ENCODE results near the gene HLA-F. TPM values are rescaled to one million over a fixed set of nuclear protein-coding genes. Genes with fewer than 3 reads are reported as not detected.

HLA-F gene
- total and polyA plus RNA-seq, 12 donors, result 24.0 to 191 (median 31.9) TPM

DNA sequence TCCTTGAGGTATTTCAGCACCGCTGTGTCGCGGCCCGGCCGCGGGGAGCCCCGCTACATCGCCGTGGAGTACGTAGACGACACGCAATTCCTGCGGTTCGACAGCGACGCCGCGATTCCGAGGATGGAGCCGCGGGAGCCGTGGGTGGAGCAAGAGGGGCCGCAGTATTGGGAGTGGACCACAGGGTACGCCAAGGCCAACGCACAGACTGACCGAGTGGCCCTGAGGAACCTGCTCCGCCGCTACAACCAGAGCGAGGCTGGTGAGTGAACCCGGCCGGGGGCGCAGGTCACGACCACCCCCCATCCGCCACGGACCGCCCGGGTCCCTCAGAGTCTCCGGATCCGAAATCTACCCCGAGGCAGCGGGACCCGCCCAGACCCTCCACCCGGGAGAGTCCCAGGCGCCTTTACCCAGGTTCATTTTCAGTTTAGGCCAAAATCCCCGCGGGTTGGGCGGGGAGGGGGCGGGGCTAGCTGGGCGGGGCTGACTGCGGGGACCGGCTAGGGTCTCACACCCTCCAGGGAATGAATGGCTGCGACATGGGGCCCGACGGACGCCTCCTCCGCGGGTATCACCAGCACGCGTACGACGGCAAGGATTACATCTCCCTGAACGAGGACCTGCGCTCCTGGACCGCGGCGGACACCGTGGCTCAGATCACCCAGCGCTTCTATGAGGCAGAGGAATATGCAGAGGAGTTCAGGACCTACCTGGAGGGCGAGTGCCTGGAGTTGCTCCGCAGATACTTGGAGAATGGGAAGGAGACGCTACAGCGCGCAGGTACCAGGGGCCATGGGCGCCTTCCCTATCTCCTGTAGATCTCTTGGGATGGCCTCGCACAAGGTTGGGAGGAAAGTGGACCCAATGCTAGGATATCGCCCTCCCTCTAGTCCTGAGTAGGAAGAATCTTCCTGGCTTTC is 693 bp downstream of the HLA-F start:
- DNase-seq, result peak; percentile 55 to 60
- peaks cover 0 to 47% (median 12%) of the 10 kb centered on the region in 9 donors for H3K36me3 ChIP-seq
- WGBS, 2 donors, result 4 to 6% methylated on average over 75 to 76 of the region's 76 CpGs

DNA sequence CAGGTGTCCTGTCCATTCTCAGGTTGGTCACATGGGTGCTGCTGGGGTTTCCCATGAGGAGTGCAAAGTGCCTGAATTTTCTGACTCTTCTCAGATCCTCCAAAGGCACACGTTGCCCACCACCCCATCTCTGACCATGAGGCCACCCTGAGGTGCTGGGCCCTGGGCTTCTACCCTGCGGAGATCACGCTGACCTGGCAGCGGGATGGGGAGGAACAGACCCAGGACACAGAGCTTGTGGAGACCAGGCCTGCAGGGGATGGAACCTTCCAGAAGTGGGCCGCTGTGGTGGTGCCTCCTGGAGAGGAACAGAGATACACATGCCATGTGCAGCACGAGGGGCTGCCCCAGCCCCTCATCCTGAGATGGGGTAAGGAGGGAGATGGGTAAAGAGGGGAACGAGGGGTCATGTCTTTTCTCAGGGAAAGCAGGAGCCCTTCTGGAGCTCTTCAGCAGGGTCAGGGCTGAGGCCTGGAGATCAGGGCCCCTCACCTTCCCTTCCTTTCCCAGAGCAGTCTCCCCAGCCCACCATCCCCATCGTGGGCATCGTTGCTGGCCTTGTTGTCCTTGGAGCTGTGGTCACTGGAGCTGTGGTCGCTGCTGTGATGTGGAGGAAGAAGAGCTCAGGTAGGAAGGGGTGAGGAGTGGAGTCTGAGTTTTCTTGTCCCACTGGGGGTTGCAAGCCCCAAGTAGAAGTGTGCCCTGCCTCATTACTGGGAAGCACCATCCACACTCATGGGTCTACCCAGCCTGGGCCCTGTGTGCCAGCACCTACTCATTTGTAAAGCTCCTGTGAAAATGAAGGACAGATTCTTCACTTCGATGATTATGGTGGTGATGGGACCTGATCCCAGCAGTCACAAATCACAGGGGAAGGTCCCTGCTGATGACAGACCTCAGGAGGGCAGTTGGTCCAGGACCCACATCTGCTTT is 2.0 kb downstream of the HLA-F start:
- no peaks in the 10 kb centered on the region for H3K9me3 ChIP-seq
- H3K4me3 ChIP-seq, result peak overlapping the region in 9 of 10 donors; percentile 87 to 99 (median 94)
- TF ChIP-seq, protein P1, sequence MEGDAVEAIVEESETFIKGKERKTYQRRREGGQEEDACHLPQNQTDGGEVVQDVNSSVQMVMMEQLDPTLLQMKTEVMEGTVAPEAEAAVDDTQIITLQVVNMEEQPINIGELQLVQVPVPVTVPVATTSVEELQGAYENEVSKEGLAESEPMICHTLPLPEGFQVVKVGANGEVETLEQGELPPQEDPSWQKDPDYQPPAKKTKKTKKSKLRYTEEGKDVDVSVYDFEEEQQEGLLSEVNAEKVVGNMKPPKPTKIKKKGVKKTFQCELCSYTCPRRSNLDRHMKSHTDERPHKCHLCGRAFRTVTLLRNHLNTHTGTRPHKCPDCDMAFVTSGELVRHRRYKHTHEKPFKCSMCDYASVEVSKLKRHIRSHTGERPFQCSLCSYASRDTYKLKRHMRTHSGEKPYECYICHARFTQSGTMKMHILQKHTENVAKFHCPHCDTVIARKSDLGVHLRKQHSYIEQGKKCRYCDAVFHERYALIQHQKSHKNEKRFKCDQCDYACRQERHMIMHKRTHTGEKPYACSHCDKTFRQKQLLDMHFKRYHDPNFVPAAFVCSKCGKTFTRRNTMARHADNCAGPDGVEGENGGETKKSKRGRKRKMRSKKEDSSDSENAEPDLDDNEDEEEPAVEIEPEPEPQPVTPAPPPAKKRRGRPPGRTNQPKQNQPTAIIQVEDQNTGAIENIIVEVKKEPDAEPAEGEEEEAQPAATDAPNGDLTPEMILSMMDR (IDR thresholded peaks at IDR 0.05), result no peak
- DNase-seq (no peak), ATAC-seq (no peak)
- H3K4me1 ChIP-seq, result peaks cover 0 to 37% (median 23%) of the 10 kb centered on the region in 9 donors
- no peaks in the 10 kb centered on the region for H3K27me3 ChIP-seq
- peaks cover 0 to 47% (median 12%) of the 10 kb centered on the region in 9 donors for H3K36me3 ChIP-seq
- peak overlapping the region in 5 of 10 donors; percentile 2 to 99 (median 98) for H3K27ac ChIP-seq
- intact Hi-C loops (cut with DNase I), result no loop called here
- 80 to 88% methylated on average over 11 of the region's 11 CpGs for WGBS, 2 donors

More for the DNA sequence above, 693 bp downstream of the HLA-F start:
- peak overlapping the region; percentile 76 to 99 (median 97) for H3K27ac ChIP-seq
- no peaks in the 10 kb centered on the region for H3K27me3 ChIP-seq
- TF ChIP-seq, protein P1 (IDR thresholded peaks at IDR 0.05), result no peak
- H3K9me3 ChIP-seq, result no peaks in the 10 kb centered on the region
- intact Hi-C loops (cut with DNase I), result loop anchor here in 2 of 10 donors (1.0 to 2.0 kb wide), 2 partner anchors 28 to 29 kb away; no protein-coding TSS in a partner anchor
- ATAC-seq, result peak; percentile 59 to 85 (median 77)
- peak overlapping the region; percentile 87 to 99 (median 94) for H3K4me3 ChIP-seq
- peaks cover 0 to 37% (median 23%) of the 10 kb centered on the region in 9 donors for H3K4me1 ChIP-seq

DNA sequence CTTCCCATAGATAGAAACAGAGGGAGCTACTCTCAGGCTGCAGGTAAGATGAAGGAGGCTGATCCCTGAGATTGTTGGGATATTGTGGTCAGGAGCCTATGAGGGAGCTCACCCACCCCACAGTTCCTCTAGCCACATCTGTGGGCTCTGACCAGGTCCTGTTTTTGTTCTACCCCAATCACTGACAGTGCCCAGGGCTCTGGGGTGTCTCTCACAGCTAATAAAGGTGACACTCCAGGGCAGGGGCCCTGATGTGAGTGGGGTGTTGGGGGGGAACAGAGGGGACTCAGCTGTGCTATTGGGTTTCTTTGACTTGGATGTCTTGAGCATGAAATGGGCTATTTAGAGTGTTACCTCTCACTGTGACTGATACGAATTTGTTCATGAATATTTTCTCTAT is 2.8 kb downstream of the HLA-F start:
- DNase-seq, result no peak
- H3K9me3 ChIP-seq, result no peaks in the 10 kb centered on the region
- H3K27me3 ChIP-seq, result no peaks in the 10 kb centered on the region
- no peak overlapping the region for H3K27ac ChIP-seq
- intact Hi-C loops (cut with DNase I), result no loop called here
- peak overlapping the region in 7 of 10 donors; percentile 88 to 99 (median 97) for H3K4me3 ChIP-seq
- TF ChIP-seq, protein P1 (IDR thresholded peaks at IDR 0.05), result no peak
- no peak for ATAC-seq
- 72 to 92% methylated on average over 1 of the region's 1 CpG for WGBS, 2 donors
- H3K4me1 ChIP-seq, result peaks cover 0 to 37% (median 23%) of the 10 kb centered on the region in 9 donors
- peaks cover 0 to 47% (median 12%) of the 10 kb centered on the region in 9 donors for H3K36me3 ChIP-seq
